Left ventricle myocardium inferior (tissue), 1 donor: ENCODE results near the gene STARD7. TPM values are rescaled to one million over a fixed set of nuclear protein-coding genes. Genes with fewer than 3 reads are reported as not detected.
A peak's percentile ranks its signal among the peaks of the same experiment; 100 is the strongest.

ENCODE experiments used
- DNase-seq: peaks from one replicate; pipeline ENCODE4 v3.0.0-alpha.2; 2020
- H3K27ac ChIP-seq: fragments of 200-600 bp; replicated peaks from 2 replicates; pipeline ENCODE4 v1.8.0; 2021
- H3K27me3 ChIP-seq: fragments of 200-600 bp; 2 replicates; pipeline ENCODE4 v1.8.0; 2021; ENCODE audit warnings: low read depth
- H3K36me3 ChIP-seq: fragments of 200-600 bp; 2 replicates; pipeline ENCODE4 v1.8.0; 2021
- H3K4me1 ChIP-seq: fragments of 200-600 bp; 2 replicates; pipeline ENCODE4 v1.8.0; 2021
- H3K4me3 ChIP-seq: fragments of 200-600 bp; 2 replicates; pipeline ENCODE4 v1.8.0; 2021; ENCODE audit warnings: mild to moderate bottlenecking, moderate library complexity
- H3K9me3 ChIP-seq: fragments of 200-600 bp; replicated peaks from 2 replicates; pipeline ENCODE4 v1.8.0; 2021
- CTCF ChIP-seq: fragments of 200-600 bp; IDR thresholded peaks from 2 replicates; pipeline ENCODE4 v1.8.0; 2021; ENCODE audit warnings: antibody characterized with exemption, mild to moderate bottlenecking, borderline replicate concordance
- intact Hi-C: fragments of 100-400 bp; cut with micrococcal nuclease; formaldehyde crosslinking; loops from one replicate; pipeline ENCODE4 v1.11.0; 2022
- total RNA-seq: library from RNA; stranded (reverse); fragmentation: NEBNext Ultra II Directional; extraction: Animal tissue kit (Norgen Biotek cat#: 25700); gene quantifications from one replicate; pipeline ENCODE4 v1.2.1, GENCODE V29; 2021
- donor health status: DM: no; HTN: yes; CAD: no; lungs with severe emphysema.

STARD7 gene
- total RNA-seq, 1 donor from 2014 or later: 174 TPM

DNA sequence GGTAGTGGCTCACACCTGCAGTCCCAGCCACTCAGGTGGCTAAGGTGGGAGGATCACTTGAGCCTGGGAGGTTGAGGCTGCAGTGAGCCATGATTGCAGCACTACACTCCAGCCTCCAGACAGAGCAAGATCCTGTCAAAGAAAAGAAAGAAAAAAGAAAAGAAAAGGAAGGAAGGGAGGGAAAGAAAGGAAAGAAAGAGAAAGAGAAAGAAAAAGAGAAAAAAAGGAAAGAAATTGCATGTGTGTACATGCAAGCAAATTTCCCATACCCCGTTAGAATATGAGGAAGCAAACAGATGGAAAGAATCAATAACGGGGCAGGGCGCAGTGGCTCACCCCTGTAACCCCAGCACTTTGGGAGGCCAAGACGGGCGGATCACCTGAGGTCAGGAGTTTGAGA lies 39.3 kb upstream of the STARD7 start:
- peaks cover 58% of the 10 kb centered on the region for H3K4me1 ChIP-seq
- no peak for TF ChIP-seq CTCF
- intact Hi-C loops: no loop called here

DNA sequence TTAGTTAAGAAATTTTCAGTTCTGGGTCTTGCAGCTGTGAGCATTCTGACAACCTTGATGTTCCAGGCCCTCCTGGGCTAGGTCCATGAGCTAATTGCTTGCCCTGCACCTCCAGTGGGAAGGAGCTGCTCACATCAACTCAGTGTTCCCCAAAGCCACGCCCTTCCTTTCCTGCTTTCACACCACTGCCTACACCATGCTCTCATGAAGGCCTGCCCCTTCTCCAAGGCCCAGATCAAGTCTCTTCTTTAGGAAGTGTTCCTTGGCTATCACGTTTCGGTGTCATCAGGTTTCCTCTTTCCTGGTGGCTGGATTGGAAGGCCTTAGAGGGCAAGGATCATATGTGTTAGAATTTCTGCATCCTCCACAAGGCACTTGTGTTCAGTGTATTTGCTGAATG lies 38.4 kb upstream of the STARD7 start:
- no peak overlapping the region for H3K27ac ChIP-seq
- DNase-seq: no peak

More for the DNA sequence above, 39.3 kb upstream of the STARD7 start:
- DNase-seq: no peak
- H3K9me3 ChIP-seq: no peaks in the 10 kb centered on the region
- H3K4me3 ChIP-seq: no peak overlapping the region
- H3K36me3 ChIP-seq: peaks cover 13% of the 10 kb centered on the region
- no peak overlapping the region for H3K27ac ChIP-seq
- H3K27me3 ChIP-seq: no peaks in the 10 kb centered on the region

GRCh38 chr2:96245609-96246390 lies 37.2 kb upstream of the STARD7 start:
- no peak overlapping the region for H3K4me3 ChIP-seq
- H3K27ac ChIP-seq: peak overlapping the region; percentile 9
- H3K36me3 ChIP-seq: no peaks in the 10 kb centered on the region
- peaks cover 58% of the 10 kb centered on the region for H3K4me1 ChIP-seq
- intact Hi-C loops: no loop called here
- no peaks in the 10 kb centered on the region for H3K9me3 ChIP-seq
- no peaks in the 10 kb centered on the region for H3K27me3 ChIP-seq
- DNase-seq: no peak
- TF ChIP-seq CTCF: no peak

More for the DNA sequence above, 38.4 kb upstream of the STARD7 start:
- no peak for TF ChIP-seq CTCF
- Histone ChIP-seq H3K36me3 (peaks cover 4% of the 10 kb centered on the region), H3K4me1 (peaks cover 58% of the 10 kb centered on the region), H3K4me3 (no peak overlapping the region), H3K27me3 (no peaks in the 10 kb centered on the region), H3K9me3 (no peaks in the 10 kb centered on the region)
- intact Hi-C loops: no loop called here

DNA sequence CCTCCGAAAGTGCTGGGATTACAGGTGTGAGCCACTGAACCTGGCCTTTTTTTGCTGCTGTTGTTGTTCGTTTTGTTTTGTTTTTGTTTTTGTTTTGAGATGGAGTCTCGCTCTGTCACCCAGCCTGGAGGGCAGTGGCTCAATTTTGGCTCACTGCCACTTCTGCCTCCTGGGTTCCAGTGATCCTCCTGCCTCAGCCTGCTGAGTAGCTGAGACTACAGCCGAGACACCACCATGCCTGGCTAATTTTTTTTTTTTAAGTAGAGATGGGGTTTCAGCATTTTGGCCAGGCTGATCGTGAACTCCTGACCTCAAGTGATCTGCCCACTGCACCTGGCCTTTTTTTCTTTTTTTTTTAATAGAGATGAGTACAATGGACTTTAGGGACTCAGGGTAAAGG lies 35.2 kb upstream of the STARD7 start:
- intact Hi-C loops: no loop called here
- TF ChIP-seq CTCF: no peak

DNA sequence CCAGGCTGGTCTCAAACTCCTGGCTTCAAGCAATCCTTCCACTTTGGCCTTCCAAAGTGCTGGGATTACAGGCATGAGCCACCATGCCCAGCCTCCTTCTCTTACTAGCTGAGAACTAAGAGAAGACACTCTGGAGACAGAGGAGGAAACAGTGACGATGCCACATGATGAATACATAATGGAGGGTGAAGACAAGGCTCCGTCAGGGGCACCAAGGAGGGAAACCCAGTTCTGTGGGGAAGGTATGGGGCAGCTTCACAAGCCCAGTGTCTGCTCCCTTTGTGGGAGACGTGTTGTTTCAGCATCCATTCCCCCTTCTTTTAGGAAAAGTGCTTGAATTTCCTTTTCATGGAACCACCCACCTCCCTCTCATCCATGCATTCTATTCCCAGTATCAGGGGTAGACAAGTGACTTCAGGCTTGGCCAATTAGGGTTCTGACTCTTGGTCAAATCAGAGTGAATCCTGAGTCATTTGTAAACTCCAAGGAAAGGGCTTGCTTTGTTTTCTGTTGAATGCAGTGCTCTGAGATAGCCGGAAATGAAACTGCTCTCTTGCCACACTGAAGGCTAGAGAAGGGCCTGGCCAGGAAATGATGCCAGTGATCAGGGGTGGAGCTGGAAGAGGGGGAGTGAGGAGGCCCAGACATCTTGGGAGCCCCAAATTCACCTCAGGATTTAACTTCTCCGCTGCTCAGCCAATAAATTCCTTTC lies 33.4 kb upstream of the STARD7 start:
- no peaks in the 10 kb centered on the region for H3K27me3 ChIP-seq
- no peak for TF ChIP-seq CTCF
- no peak overlapping the region for H3K4me3 ChIP-seq
- H3K4me1 ChIP-seq: peaks cover 52% of the 10 kb centered on the region
- H3K9me3 ChIP-seq: no peaks in the 10 kb centered on the region
- no peaks in the 10 kb centered on the region for H3K36me3 ChIP-seq
- intact Hi-C loops: no loop called here
- peak overlapping the region; percentile 71 for H3K27ac ChIP-seq
- DNase-seq: peak; percentile 38

More for the DNA sequence above, 35.2 kb upstream of the STARD7 start:
- Histone ChIP-seq H3K4me1 (peaks cover 57% of the 10 kb centered on the region), H3K27me3 (no peaks in the 10 kb centered on the region), H3K27ac (no peak overlapping the region), H3K9me3 (no peaks in the 10 kb centered on the region), H3K36me3 (no peaks in the 10 kb centered on the region), H3K4me3 (no peak overlapping the region)
- no peak for DNase-seq
